Loucy (cell line): ENCODE measurements around the gene GLP2R.

Source experiments
- H2AFZ ChIP-seq: fragments of 200-600 bp; sonication (generic); 2 replicates; pipeline ENCODE4 v1.6.0; 2016; ENCODE audit warnings: antibody characterized with exemption, mild to moderate bottlenecking, low read length, moderate library complexity
- H3F3A ChIP-seq: fragments of 200-600 bp; 2 replicates; pipeline ENCODE4 v1.6.0; 2016; ENCODE audit warnings: antibody characterized with exemption, low read depth, mild to moderate bottlenecking
- H3K27me3 ChIP-seq: fragments of 200-600 bp; sonication (generic); 2 replicates; pipeline ENCODE4 v1.6.1; 2014; ENCODE audit warnings: low read length, mild to moderate bottlenecking; ENCODE audit not compliant: insufficient read depth, poor library complexity, severe bottlenecking
- H3K36me3 ChIP-seq: fragments of 200-600 bp; sonication (generic); 2 replicates; pipeline ENCODE4 v1.6.1; 2016; ENCODE audit warnings: low read length; ENCODE audit not compliant: insufficient read depth
- H3K4me1 ChIP-seq: fragments of 200-600 bp; sonication (generic); 2 replicates; pipeline ENCODE4 v1.5.1; 2014; ENCODE audit warnings: low read length, mild to moderate bottlenecking; ENCODE audit not compliant: insufficient read depth, poor library complexity, severe bottlenecking
- H3K4me2 ChIP-seq: fragments of 200-600 bp; sonication (generic); 2 replicates; pipeline ENCODE4 v1.6.0; 2014; ENCODE audit warnings: antibody characterized with exemption, low read length, low read depth, mild to moderate bottlenecking; ENCODE audit not compliant: poor library complexity, severe bottlenecking
- H3K4me3 ChIP-seq: fragments of 200-600 bp; sonication (generic); 2 replicates; pipeline ENCODE4 v1.5.1; 2014; ENCODE audit warnings: low read length, mild to moderate bottlenecking, mixed read lengths; ENCODE audit not compliant: poor library complexity, severe bottlenecking
- H3K79me2 ChIP-seq: fragments of 200-600 bp; sonication (generic); 2 replicates; pipeline ENCODE4 v1.6.1; 2014; ENCODE audit warnings: low read length; ENCODE audit not compliant: insufficient read depth
- H3K9ac ChIP-seq: fragments of 200-600 bp; sonication (generic); 2 replicates; pipeline ENCODE4 v1.6.0; 2014; ENCODE audit warnings: mild to moderate bottlenecking, low read depth, low read length, moderate library complexity; ENCODE audit not compliant: poor library complexity, severe bottlenecking
- H3K9me2 ChIP-seq: fragments of 200-600 bp; sonication (generic); replicated peaks from 2 replicates; pipeline ENCODE4 v1.6.1; 2016; ENCODE audit warnings: low read depth, low read length, mixed read lengths
- H3K9me3 ChIP-seq: fragments of 200-600 bp; sonication (generic); 2 replicates; pipeline ENCODE4 v1.6.1; 2014; ENCODE audit warnings: mild to moderate bottlenecking, antibody characterized with exemption, low read length, low read depth; ENCODE audit not compliant: insufficient read depth
- H4K20me1 ChIP-seq: fragments of 200-600 bp; sonication (generic); 2 replicates; pipeline ENCODE4 v1.6.0; 2014; ENCODE audit warnings: antibody characterized with exemption, low read length, mild to moderate bottlenecking; ENCODE audit not compliant: insufficient read depth, poor library complexity, severe bottlenecking
- EZH2phosphoT487 ChIP-seq: fragments of 200-600 bp; IDR thresholded peaks from 2 replicates; pipeline ENCODE4 v1.6.1; 2018; ENCODE audit warnings: antibody characterized with exemption, mild to moderate bottlenecking, moderate library complexity, borderline replicate concordance
- TF ChIP-seq, protein P1 (sequence below): fragments of 200-600 bp; sonication (generic); conservative IDR thresholded peaks from 2 replicates; pipeline ENCODE4 v1.5.1; 2014; ENCODE audit warnings: mild to moderate bottlenecking, antibody characterized with exemption, low read length

GLP2R gene

DNA sequence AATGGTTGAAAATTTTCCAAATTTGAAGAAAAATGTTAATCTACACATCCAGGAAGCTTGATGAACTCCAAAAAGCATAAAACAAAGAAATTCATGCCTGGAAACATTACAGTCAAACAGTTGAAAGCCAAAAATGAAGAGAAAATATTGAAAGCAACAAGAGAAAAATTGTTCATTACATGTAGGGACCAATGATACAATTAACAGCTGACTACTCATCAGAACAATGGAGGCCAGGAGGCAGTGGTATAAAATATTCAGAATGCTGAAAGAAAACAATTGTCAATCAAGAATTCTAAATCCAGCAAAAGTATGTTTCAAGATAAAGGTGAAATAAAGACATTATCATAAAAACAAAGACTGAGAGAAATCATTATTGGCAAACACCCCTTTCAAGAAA lies 57.7 kb downstream of the GLP2R start:
- Histone ChIP-seq H2AFZ (no peak overlapping the region), H3K9ac (no peak overlapping the region), H3K9me3 (peaks cover 12% of the 10 kb centered on the region; the same call in 1 of the 2 replicates), H3K4me2 (no peak overlapping the region), H3K9me2 (no peaks in the 10 kb centered on the region), H3K4me3 (no peak overlapping the region), H4K20me1 (no peaks in the 10 kb centered on the region), H3K36me3 (no peaks in the 10 kb centered on the region), H3F3A (no peaks in the 10 kb centered on the region), H3K27me3 (no peaks in the 10 kb centered on the region), H3K79me2 (no peaks in the 10 kb centered on the region), H3K4me1 (no peaks in the 10 kb centered on the region)
- TF ChIP-seq EZH2phosphoT487 = no peak
- TF ChIP-seq, protein P1, sequence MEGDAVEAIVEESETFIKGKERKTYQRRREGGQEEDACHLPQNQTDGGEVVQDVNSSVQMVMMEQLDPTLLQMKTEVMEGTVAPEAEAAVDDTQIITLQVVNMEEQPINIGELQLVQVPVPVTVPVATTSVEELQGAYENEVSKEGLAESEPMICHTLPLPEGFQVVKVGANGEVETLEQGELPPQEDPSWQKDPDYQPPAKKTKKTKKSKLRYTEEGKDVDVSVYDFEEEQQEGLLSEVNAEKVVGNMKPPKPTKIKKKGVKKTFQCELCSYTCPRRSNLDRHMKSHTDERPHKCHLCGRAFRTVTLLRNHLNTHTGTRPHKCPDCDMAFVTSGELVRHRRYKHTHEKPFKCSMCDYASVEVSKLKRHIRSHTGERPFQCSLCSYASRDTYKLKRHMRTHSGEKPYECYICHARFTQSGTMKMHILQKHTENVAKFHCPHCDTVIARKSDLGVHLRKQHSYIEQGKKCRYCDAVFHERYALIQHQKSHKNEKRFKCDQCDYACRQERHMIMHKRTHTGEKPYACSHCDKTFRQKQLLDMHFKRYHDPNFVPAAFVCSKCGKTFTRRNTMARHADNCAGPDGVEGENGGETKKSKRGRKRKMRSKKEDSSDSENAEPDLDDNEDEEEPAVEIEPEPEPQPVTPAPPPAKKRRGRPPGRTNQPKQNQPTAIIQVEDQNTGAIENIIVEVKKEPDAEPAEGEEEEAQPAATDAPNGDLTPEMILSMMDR = no peak

DNA sequence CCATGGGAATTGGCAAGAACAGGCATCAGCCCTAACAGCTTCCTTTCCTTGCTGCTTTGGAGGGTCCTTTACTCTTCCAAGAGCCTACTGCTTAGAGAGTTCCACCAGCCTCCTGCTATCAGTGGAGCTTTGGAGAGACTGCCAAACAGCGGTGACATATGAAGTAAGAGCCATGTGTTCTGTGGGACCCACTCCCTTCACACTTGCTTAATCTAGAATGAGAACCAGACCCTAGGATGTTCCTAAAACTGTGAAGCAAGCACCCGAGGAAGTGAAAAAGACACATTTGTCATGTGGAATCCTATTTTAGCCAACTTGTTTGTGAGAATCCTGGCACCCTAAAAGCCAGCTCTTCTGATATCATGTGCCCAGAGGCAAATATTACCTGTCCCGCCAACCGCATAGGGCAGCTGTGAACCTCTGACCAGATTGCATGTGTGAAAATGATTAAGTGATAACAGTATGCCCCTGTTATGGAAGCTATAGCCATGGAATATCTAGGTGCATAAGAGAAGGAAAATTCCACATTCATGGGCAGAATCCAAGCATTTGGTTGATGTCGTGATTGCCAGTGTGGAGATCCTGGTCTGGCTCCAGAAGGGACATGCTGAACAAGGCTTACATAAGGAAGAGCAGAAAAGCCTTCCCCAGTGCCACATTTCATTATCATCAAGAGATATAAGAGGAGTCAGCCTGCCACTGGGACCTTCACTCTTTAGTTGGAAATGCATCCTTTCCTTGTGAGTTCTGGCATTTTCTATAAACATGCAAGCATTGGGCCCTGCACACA lies 60.6 kb downstream of the GLP2R start:
- no peak overlapping the region for H3K4me3 ChIP-seq
- TF ChIP-seq EZH2phosphoT487 = no peak
- TF ChIP-seq, protein P1 = no peak
- no peaks in the 10 kb centered on the region for H3K4me1 ChIP-seq
- H3K27me3 ChIP-seq = no peaks in the 10 kb centered on the region
- no peak overlapping the region for H3K4me2 ChIP-seq
- H4K20me1 ChIP-seq = no peaks in the 10 kb centered on the region
- H3F3A ChIP-seq = no peaks in the 10 kb centered on the region
- no peaks in the 10 kb centered on the region for H3K36me3 ChIP-seq
- no peak overlapping the region for H3K9ac ChIP-seq
- H3K9me3 ChIP-seq = peaks cover 12% of the 10 kb centered on the region; the same call in 1 of the 2 replicates
- no peaks in the 10 kb centered on the region for H3K9me2 ChIP-seq
- H3K79me2 ChIP-seq = no peaks in the 10 kb centered on the region
- H2AFZ ChIP-seq = no peak overlapping the region

DNA sequence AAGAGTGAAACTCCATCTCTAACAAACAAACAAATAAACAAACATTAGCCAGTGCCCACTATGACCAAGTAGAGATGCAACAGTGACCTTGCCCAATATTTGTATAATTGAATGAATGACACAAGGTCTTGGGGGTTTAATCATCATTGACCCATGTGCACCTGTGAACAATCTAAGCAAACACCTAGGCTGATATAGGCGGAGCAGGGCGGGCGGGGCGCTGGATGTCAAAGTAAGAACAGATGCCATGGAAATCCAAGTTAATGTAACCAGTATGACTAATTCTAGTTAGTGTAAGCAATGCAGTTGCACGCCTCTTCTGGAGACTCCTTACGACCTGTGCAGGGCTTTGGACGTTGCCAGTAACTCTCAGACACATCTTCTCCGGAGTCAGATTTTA lies 61.8 kb downstream of the GLP2R start:
- H3K4me1 ChIP-seq = no peaks in the 10 kb centered on the region
- H3K79me2 ChIP-seq = no peaks in the 10 kb centered on the region
- no peaks in the 10 kb centered on the region for H3K9me2 ChIP-seq
- H4K20me1 ChIP-seq = no peaks in the 10 kb centered on the region
- H3K9me3 ChIP-seq = peaks cover 12% of the 10 kb centered on the region; the same call in 1 of the 2 replicates
- H3K36me3 ChIP-seq = no peaks in the 10 kb centered on the region
- TF ChIP-seq EZH2phosphoT487 = no peak
- TF ChIP-seq, protein P1 = no peak
- no peak overlapping the region for H3K4me2 ChIP-seq
- H2AFZ ChIP-seq = no peak overlapping the region
- H3K9ac ChIP-seq = no peak overlapping the region
- no peaks in the 10 kb centered on the region for H3F3A ChIP-seq
- H3K4me3 ChIP-seq = no peak overlapping the region
- H3K27me3 ChIP-seq = no peaks in the 10 kb centered on the region
